Activated naive CD4-positive, alpha-beta T cell treated with anti-CD3 and anti-CD28 coated beads for 36 hours (primary cell): ENCODE results near the gene TMEM208. TPM values are rescaled to one million over a fixed set of nuclear protein-coding genes. Genes with fewer than 3 reads are reported as not detected.

Source experiments
- CTCF ChIA-PET: fragments of 350-600 bp; sonication (Branson Sonifier 250); formaldehyde crosslinking; loops from one replicate; lab custom pipeline; 2021; ENCODE audit warnings: antibody characterized with exemption; lab: Charles Lee
- DNase-seq: peaks from one replicate; pipeline ENCODE4 v3.0.0-alpha.2; 2020
- H3K27ac Mint-ChIP-seq: one replicate; pipeline ENCODE4 v1.8.0; 2021; ENCODE audit warnings: mild to moderate bottlenecking, mixed read lengths
- H3K27me3 Mint-ChIP-seq: one replicate; pipeline ENCODE4 v1.8.0; 2021; ENCODE audit warnings: low read depth, mixed read lengths
- H3K36me3 Mint-ChIP-seq: one replicate; pipeline ENCODE4 v1.8.0; 2021; ENCODE audit warnings: low read depth, mixed read lengths
- H3K4me1 Mint-ChIP-seq: one replicate; pipeline ENCODE4 v1.8.0; 2021; ENCODE audit warnings: low read depth, mixed read lengths
- H3K4me3 Mint-ChIP-seq: one replicate; pipeline ENCODE4 v1.8.0; 2021; ENCODE audit warnings: mild to moderate bottlenecking, moderate library complexity, mixed read lengths
- H3K9me3 Mint-ChIP-seq: one replicate; pipeline ENCODE4 v1.8.0; 2021; ENCODE audit warnings: mixed read lengths
- intact Hi-C: fragments of 100-400 bp; cut with micrococcal nuclease; formaldehyde crosslinking; loops from one replicate; pipeline ENCODE4 v1.15.1; 2023
- total RNA-seq, 2 experiments: library from RNA; stranded (reverse); gene quantifications; one replicate each; pipeline ENCODE4 v1.2.3, GENCODE V29; 2021

The TMEM208 gene
- total RNA-seq: 10 to 100 TPM; 24.6 to 29.4 TPM

DNA sequence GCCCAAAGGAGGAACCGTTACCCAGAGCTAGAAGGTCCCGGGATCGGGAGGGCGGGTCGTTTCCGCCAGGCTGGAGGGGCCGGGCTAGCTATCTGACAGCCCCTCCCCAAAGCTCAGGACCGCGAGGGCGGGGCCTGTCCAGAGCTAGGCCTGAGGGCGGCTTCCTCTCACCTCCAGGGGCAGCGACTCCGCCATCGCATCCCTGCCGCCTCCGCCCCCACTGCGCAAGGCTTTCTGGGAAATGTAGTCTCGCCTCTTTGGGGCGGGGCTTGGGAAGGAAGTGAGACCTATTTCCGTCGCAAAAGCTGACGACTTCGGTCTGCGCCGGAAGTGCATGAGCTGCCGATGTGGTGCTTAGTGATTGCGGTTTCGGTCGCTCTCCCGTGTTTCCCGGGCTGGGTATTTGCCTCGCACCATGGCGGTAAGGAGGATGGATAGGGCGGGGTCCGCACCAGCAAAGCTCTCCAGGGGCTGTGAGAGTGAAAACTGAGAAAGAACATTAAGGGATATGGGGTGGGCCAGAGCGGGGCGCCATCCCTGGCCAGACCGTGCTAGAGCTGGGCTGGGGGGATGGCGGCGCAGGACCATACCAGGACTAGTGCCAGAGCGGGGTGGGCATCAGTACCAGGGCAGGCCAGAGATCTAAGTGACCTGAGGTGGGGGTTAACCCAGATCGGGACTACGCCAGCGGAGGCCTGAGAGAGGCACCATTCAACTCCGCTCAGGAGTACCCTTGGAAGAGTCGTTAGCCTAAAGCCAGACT lies at the start of gene TMEM208:
Gene TMEM208 (plus strand): TSS at position 327 of the 763 bp plus-strand sequence. CDS start 89 bp downstream, at position 416.
- CTCF ChIA-PET: interaction anchor here (0.8 to 2.5 kb wide), 12 partner anchors 11 to 237 kb away, joined by 3 to 9 read pairs (median 5); no protein-coding TSS in a partner anchor
- peaks cover 18% of the 10 kb centered on the region for H3K36me3 Mint-ChIP-seq
- no peaks in the 10 kb centered on the region for H3K27me3 Mint-ChIP-seq
- peak; percentile 99 for DNase-seq
- H3K9me3 Mint-ChIP-seq: no peaks in the 10 kb centered on the region
- intact Hi-C loops: loop anchor here (1.0 to 2.0 kb wide), 10 partner anchors 9 to 615 kb away; partner anchors contain the start of genes ACD, E2F4, FBXL8 and MATCAP1
- H3K27ac Mint-ChIP-seq: peak within 1 kb of the TSS; percentile 96
- H3K4me3 Mint-ChIP-seq: peak within 1 kb of the TSS; percentile 100
- H3K4me1 Mint-ChIP-seq: peaks cover 51% of the 10 kb centered on the region

DNA sequence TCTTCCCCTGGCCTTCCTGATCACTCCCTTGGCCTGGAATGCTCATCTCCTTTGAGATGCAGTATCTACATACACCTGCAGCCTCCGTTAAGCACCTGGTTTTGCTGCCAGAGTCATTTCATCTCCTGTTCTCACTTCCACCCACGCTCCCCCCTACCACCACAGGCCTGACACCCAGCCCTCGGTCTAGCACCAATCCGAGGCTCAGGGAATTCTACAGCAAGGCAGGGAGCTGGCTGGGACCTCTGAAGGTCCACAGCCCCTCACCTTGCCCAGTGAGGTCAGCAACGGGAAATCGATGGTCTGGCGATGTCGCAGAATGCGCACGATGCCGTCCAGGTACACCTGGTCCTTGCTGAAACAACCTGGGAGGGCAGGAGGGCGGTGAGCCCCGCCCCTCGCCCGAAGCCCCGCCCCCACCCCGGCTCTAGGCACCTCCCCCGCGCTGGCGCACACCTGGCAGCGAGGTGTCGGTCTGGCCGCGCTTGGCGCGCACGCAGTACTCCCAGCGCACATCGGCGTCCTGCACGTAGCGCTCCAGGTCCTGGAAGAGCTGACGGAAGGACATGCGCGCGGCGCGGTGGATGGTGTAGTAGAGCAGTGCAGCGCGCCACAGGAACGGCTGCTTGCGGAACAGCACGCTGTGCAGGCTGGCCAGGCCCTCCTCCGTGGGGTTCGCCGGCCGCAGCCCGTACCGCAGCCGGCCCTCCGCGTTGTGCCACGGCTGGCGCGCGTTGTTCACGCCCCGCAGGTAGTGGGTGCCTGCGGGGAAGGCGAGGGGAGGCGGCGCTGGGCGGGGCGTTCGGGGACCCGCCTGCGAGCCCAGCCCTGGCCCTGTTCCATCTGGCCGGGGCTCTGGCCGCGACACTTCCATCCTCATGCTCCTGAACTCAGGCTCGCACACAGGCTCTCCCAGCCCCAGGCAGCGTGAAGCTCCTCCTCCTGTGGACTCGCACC lies 48.9 kb upstream of the TMEM208 start:
- Mint-ChIP-seq H3K4me3 (peak overlapping the region; percentile 49), H3K36me3 (no peaks in the 10 kb centered on the region), H3K9me3 (no peaks in the 10 kb centered on the region), H3K27me3 (peaks cover 51% of the 10 kb centered on the region), H3K4me1 (peaks cover 21% of the 10 kb centered on the region), H3K27ac (no peak overlapping the region)
- intact Hi-C loops: no loop called here
- DNase-seq: peak; percentile 54
- CTCF ChIA-PET: interaction anchor here (1.0 to 1.7 kb wide), 3 partner anchors 15 to 160 kb away, joined by 3 to 7 read pairs (median 6); no protein-coding TSS in a partner anchor

DNA sequence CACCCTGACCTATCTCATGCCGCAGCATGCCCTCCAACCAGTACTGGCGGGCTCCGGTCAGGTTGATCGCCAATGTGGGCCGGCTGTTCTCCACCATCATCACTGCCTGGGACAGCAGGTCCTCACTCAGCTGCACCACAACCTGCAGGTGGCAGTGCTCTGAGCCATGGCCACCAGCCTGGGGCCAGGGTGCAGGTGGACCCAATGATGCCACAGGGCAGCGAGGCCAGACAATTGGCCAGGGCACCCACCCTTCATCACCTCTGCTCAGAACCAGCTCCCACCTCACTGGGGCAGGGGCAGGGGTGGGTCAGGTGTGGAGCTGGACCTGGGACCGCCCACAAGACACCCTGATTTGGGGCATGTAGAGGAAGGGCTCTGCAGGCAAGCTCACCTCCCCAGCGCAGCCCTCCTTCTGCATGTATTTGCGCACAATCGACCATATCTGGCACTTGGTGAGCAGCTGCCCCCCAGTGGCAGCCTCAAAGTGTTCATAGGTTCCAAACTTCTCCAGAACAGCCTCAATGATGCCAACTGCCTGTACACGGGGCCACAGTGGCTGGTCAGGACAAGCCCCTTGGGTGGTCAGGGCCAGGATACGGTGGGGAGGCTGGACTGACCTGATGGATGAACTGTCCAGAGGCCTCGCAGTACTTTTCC lies 47.4 kb upstream of the TMEM208 start:
- intact Hi-C loops: no loop called here
- H3K4me1 Mint-ChIP-seq: peaks cover 10% of the 10 kb centered on the region
- no peaks in the 10 kb centered on the region for H3K9me3 Mint-ChIP-seq
- no peak overlapping the region for H3K4me3 Mint-ChIP-seq
- no peak overlapping the region for H3K27ac Mint-ChIP-seq
- peaks cover 40% of the 10 kb centered on the region for H3K27me3 Mint-ChIP-seq
- no peak for DNase-seq
- H3K36me3 Mint-ChIP-seq: no peaks in the 10 kb centered on the region
- CTCF ChIA-PET: interaction anchor here (0.7 to 1.6 kb wide), 2 partner anchors 11 to 17 kb away, joined by 3 to 6 read pairs; no protein-coding TSS in a partner anchor

DNA sequence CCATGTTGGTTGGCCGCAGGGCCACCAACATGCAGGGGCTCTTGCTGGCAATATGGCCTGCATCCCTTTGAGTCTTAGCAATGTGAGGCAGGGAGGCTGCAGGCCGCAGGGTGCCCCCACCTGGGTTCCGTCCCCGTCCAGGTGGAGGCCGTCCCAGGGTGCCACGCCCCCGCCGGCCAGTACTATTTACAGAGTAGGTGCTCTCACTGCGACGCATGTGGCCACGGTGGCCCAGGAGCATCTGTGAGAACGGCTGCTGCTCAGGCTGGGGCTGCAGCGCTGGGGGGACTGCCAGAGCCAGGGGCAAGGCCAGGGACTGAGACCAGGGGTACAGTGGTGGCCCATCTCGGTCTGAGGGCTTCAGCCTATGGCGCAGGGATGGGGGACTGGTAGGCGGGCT lies 46.8 kb upstream of the TMEM208 start:
- peaks cover 13% of the 10 kb centered on the region for H3K4me1 Mint-ChIP-seq
- H3K9me3 Mint-ChIP-seq: no peaks in the 10 kb centered on the region
- H3K36me3 Mint-ChIP-seq: no peaks in the 10 kb centered on the region
- peaks cover 39% of the 10 kb centered on the region for H3K27me3 Mint-ChIP-seq
- intact Hi-C loops: no loop called here
- no peak overlapping the region for H3K27ac Mint-ChIP-seq
- H3K4me3 Mint-ChIP-seq: no peak overlapping the region
- CTCF ChIA-PET: interaction anchor here (1.6 kb wide), 1 partner anchor 17 kb away, joined by 6 read pairs; no protein-coding TSS in a partner anchor
- DNase-seq: no peak

DNA sequence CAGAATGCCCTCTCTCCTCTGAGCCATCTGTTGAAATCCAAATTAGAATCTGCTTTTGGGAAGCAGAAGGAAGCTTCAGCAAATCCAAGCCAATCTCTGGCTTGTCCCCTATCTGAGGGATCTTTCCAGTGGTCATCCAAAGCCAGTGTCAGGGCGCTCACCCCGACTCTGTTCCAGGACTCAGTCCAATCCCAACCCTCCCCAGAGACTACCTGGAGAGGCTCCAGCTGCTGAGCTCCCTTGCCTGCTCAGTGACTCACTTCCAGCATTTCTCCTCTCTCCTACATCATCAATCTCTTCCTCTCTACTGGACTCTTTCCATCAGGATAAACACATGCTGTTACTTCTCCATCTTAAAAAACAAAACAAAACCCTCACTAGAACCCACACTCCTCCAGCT lies 45.6 kb upstream of the TMEM208 start:
- peaks cover 32% of the 10 kb centered on the region for H3K27me3 Mint-ChIP-seq
- peaks cover 20% of the 10 kb centered on the region for H3K4me1 Mint-ChIP-seq
- no peaks in the 10 kb centered on the region for H3K36me3 Mint-ChIP-seq
- H3K27ac Mint-ChIP-seq: no peak overlapping the region
- intact Hi-C loops: no loop called here
- no peaks in the 10 kb centered on the region for H3K9me3 Mint-ChIP-seq
- CTCF ChIA-PET: no interaction called here
- no peak for DNase-seq
- H3K4me3 Mint-ChIP-seq: no peak overlapping the region

DNA sequence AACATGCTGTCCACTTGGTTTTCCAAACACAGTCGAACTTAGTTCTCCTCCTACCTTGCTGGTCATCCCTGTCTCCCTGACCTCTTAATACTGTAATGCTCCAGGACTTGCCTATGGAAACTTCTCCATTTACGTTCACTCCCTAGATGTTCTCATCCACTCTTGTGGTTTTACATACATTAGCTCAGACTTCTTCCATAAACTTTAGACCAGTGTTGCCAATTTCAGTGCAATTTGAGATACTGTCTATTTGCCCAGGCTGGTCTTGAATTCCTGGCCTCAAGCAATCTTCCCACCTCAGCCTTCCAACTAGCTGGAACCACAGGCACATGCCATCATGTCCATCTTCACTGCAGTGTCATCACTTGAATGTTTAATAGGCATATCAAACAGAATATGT lies 44.6 kb upstream of the TMEM208 start:
- intact Hi-C loops: loop anchor here (2.0 kb wide), 4 partner anchors 45 to 625 kb away; partner anchors contain the start of genes RANBP10, TMEM208 and TSNAXIP1
- H3K4me1 Mint-ChIP-seq: peaks cover 20% of the 10 kb centered on the region
- CTCF ChIA-PET: interaction anchor here (1.0 to 1.6 kb wide), 4 partner anchors 27 to 166 kb away, joined by 3 to 5 read pairs (median 4); partner anchors contain the start of gene FHOD1
- DNase-seq: no peak
- H3K4me3 Mint-ChIP-seq: no peak overlapping the region
- H3K9me3 Mint-ChIP-seq: no peaks in the 10 kb centered on the region
- peaks cover 26% of the 10 kb centered on the region for H3K27me3 Mint-ChIP-seq
- H3K36me3 Mint-ChIP-seq: no peaks in the 10 kb centered on the region
- H3K27ac Mint-ChIP-seq: no peak overlapping the region

DNA sequence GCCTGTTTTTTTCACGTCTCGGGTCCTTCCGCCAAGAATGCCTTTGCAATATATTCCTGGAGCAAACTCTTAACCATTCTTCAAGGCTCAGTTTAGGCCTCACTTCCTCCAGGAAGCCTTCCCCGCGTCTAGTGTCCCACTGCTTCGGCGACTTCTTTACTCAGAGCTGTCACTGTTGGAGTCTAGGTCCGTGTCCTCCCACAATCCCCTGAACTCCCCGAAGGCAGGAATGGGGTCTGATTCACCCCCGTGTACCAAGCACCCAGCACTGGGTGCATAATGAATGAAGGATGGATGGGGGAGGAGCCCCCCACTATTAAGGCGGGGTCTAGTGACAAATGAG lies 43.7 kb upstream of the TMEM208 start:
- DNase-seq: no peak
- H3K4me3 Mint-ChIP-seq: no peak overlapping the region
- no peaks in the 10 kb centered on the region for H3K9me3 Mint-ChIP-seq
- H3K36me3 Mint-ChIP-seq: no peaks in the 10 kb centered on the region
- H3K4me1 Mint-ChIP-seq: peaks cover 16% of the 10 kb centered on the region
- H3K27ac Mint-ChIP-seq: no peak overlapping the region
- H3K27me3 Mint-ChIP-seq: peaks cover 20% of the 10 kb centered on the region
- intact Hi-C loops: loop anchor here (1.0 to 2.0 kb wide), 9 partner anchors 9 to 624 kb away; partner anchors contain the start of genes E2F4, RANBP10, TMEM208 and TSNAXIP1
- CTCF ChIA-PET: interaction anchor here (1.1 to 1.6 kb wide), 4 partner anchors 28 to 224 kb away, joined by 3 to 5 read pairs (median 3); partner anchors contain the start of gene FHOD1

DNA sequence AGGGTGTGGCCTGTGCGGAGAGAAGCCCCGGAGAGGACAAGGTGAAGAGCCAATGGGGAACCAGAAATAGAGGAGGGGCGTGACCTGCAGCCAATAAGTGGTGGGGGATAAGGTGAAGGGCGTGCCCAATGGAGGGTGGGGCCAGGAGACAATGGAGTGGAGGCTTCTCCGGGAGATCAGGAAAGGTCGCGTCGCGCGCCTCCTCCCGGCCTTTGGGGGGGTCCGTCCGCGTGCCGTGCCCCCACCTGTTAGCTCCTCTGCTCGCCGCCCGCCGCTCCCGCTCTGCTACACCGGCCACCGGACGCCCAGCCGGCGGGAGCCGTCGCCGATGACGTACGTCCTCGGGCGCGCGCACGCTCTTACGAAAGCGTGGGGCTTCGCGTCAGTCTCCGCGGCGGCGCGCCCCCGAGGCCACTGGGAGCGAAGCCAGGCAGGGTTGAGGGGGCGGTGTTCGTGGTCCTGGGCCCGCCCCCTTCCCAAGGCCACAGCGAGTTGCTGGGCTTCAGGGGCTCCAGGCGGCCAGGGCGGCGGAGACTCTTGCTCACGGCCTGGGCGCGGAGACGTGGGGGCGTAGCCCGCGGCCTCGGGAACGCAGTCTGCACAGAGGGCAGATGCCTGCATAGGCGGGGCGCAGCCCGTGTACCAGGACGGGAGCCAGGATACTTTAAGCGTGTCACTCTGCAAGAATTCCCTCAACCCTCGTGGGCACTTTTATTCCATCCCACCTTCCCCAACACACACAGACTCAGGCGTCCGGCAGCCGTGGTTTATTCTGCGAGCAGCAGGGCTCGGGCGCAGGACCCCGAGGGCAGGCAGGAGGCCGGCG lies 43.1 kb upstream of the TMEM208 start, which contains the start of gene MATCAP1:
Gene MATCAP1 (minus strand): TSS at position 337 of the 826 bp plus-strand sequence. CDS start 3,353 bp downstream, outside the sequence.
- H3K4me3 Mint-ChIP-seq: peak within 1 kb of the TSS; percentile 50

DNA sequence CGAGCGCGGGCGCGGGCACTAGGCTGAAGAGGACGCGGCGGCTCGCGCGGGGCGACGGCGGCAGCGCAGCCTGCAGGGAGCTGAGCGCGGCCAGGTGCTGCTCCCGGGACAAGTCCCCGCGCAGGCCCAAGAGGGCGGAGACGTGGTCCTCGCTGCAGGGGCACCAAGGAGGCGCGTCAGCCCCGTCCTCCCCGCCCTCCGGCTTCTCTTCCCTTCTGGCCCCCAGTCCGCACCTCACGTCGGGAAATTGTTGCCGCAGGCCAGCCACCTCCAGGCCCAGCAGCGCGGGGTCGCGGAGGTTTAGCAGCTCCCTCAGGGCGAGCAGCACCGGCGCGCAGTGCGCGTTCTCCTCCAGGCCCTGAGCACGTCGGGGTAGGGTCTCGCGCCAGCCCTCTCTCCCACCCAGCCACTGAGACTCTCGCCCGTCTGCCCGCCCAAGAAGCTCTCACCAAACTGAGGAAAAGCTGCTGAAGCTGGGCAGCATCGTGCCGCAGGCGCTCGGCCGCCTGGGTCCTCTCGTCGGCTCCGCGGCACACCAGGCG lies 42.4 kb upstream of the TMEM208 start:
- peak overlapping the region; percentile 50 for H3K4me3 Mint-ChIP-seq
- no peak for DNase-seq
- no peaks in the 10 kb centered on the region for H3K36me3 Mint-ChIP-seq
- H3K4me1 Mint-ChIP-seq: peaks cover 10% of the 10 kb centered on the region
- CTCF ChIA-PET: interaction anchor here (0.7 to 2.3 kb wide), 23 partner anchors 9 to 237 kb away, joined by 3 to 23 read pairs (median 6); partner anchors contain the start of genes ELMO3, FBXL8, FHOD1 and HSF4
- no peak overlapping the region for H3K27ac Mint-ChIP-seq
- no peaks in the 10 kb centered on the region for H3K9me3 Mint-ChIP-seq
- intact Hi-C loops: no loop called here
- H3K27me3 Mint-ChIP-seq: peaks cover 10% of the 10 kb centered on the region

More for the DNA sequence above, 43.1 kb upstream of the TMEM208 start, which contains the start of gene MATCAP1:
- intact Hi-C loops: loop anchor here (1.0 to 2.0 kb wide), 9 partner anchors 8 to 623 kb away; partner anchors contain the start of genes E2F4, RANBP10, TMEM208 and TSNAXIP1
- Mint-ChIP-seq H3K27ac (no peak within 1 kb of the TSS), H3K27me3 (peaks cover 16% of the 10 kb centered on the region), H3K4me1 (peaks cover 12% of the 10 kb centered on the region), H3K9me3 (no peaks in the 10 kb centered on the region), H3K36me3 (no peaks in the 10 kb centered on the region)
- DNase-seq: peak; percentile 97
- CTCF ChIA-PET: interaction anchor here (1.1 to 2.3 kb wide), 11 partner anchors 8 to 225 kb away, joined by 3 to 23 read pairs (median 6); partner anchors contain the start of genes ELMO3 and FHOD1

DNA sequence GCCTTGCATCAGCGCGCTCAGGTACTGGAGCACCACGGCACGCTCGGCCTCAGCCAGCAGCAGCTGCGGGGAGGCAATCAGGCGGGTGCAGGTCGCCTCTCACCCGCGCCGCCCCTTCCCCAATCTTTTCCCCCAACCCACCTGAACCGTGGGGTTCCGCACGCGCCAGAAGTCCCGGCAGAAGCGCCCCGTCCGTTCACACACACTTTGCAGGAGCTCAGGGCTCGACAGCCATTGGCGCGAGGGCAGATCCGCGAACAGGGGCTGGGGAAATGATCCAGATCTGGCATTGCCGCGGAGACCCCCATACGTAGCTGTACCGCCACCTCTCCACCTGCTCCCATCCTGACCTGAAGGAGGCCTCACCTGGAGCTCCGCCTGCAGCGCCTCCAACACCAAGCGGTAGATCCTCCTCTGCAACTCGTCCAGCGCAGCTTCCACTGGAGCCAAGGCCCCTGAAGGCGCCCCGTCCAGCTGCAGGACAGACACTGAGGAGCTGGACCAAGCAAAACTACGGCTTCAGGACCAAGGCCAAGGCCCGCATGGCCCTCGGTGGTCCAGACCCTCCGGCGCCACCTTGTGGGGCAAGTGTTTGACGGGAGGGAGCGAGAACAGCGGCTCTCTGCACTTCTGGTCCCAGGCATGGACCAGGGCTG lies 41.8 kb upstream of the TMEM208 start:
- Mint-ChIP-seq H3K27me3 (peaks cover 6% of the 10 kb centered on the region), H3K4me1 (peaks cover 10% of the 10 kb centered on the region), H3K4me3 (peak overlapping the region; percentile 69), H3K9me3 (no peaks in the 10 kb centered on the region), H3K27ac (no peak overlapping the region), H3K36me3 (no peaks in the 10 kb centered on the region)
- DNase-seq: peak; percentile 88
- CTCF ChIA-PET: interaction anchor here (0.6 to 2.3 kb wide), 25 partner anchors 9 to 241 kb away, joined by 3 to 23 read pairs (median 5); partner anchors contain the start of genes CES3, ELMO3, FBXL8 and FHOD1
- intact Hi-C loops: loop anchor here (1.0 kb wide), 2 partner anchors 208 to 231 kb away; no protein-coding TSS in a partner anchor
